ENCODE measurements around the gene ANXA11. TPM values are rescaled to one million over a fixed set of nuclear protein-coding genes. Genes with fewer than 3 reads are reported as not detected.
"Not testable (repeated sequence)": the region's sequence is repeated elsewhere in the genome, so short reads cannot be mapped to it uniquely, and the experiment has no call there.

The ANXA11 gene
- total RNA-seq, 1 donor from 2014 or later, result 122 TPM

DNA sequence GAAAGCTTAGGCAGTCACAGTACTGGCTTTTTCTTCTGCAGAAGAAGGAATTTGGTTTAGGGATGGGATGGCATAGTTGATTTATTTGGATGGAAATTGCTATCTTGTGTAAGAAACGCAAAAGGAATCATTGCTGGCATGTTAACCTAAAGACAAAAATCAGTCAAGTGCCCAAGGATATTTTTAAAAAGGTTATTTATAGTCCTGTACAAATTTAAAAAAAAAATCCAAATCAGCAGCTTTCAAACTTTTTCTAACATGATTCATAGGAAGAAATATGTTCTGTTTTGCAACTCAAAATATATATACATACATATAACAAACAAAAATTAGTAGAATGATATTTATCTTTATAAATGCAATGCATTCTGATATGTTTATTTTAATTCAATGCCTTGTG, 28.5 kb upstream of the ANXA11 start:
- H3K36me3 Mint-ChIP-seq (ENCODE audit: low read depth, unreplicated experiment); H2AFZ ChIP-seq (ENCODE audit: low read depth, low read length); H3K27me3 ChIP-seq (ENCODE audit: insufficient read depth, low read length); H3K27me3 Mint-ChIP-seq (ENCODE audit: low read depth, unreplicated experiment); H3K4me2 ChIP-seq (ENCODE audit: low read length); H3K27ac ChIP-seq (ENCODE audit: low read depth, low read length); H3K9ac ChIP-seq (ENCODE audit: low read length); H3K9me3 Mint-ChIP-seq (ENCODE audit: unreplicated experiment); FAIRE-seq; H3K9me3 ChIP-seq (ENCODE audit: insufficient read depth, low read depth, low read length); H3K4me3 ChIP-seq (ENCODE audit: insufficient read depth, low read depth, low read length); DNase-seq (ENCODE audit: low read depth); H3K36me3 ChIP-seq (ENCODE audit: insufficient read depth, low read length); H4K20me1 ChIP-seq (ENCODE audit: insufficient read depth, low read length); H3K4me3 Mint-ChIP-seq (ENCODE audit: unreplicated experiment); H3K79me2 ChIP-seq (ENCODE audit: insufficient read depth, low read length); H3K27ac Mint-ChIP-seq (ENCODE audit: unreplicated experiment); H3K4me1 Mint-ChIP-seq (ENCODE audit: low read depth, unreplicated experiment); H3K4me1 ChIP-seq (ENCODE audit: insufficient read depth, low read length): not testable (repeated sequence)

DNA sequence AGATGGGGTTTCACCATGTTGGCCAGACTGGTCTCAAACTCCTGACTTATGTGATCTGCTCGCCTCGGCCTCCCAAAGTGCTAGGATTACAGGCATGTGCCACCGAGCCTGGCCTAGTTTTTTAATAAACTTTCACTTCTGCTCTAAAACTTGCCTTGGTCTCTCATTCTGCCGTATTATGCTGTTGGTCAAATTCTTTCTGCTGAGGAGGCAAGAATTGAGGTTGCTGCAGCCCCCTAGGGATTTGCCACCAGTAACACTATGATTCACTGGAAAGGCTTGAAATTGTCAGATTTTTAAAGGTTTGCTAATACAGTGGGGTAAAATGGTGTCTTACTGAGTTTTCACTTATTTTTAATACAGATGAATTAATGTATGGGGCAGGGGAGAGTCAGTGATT, 21.4 kb upstream of the ANXA11 start:
- not testable (repeated sequence) for H3K27me3 Mint-ChIP-seq (ENCODE audit: low read depth, unreplicated experiment); DNase-seq (ENCODE audit: low read depth); H3K36me3 ChIP-seq (ENCODE audit: insufficient read depth, low read length); H3K4me1 ChIP-seq (ENCODE audit: insufficient read depth, low read length); H2AFZ ChIP-seq (ENCODE audit: low read depth, low read length); H3K4me3 ChIP-seq (ENCODE audit: insufficient read depth, low read depth, low read length); H3K9ac ChIP-seq (ENCODE audit: low read length); H3K9me3 ChIP-seq (ENCODE audit: insufficient read depth, low read depth, low read length); FAIRE-seq; H3K9me3 Mint-ChIP-seq (ENCODE audit: unreplicated experiment); H3K4me2 ChIP-seq (ENCODE audit: low read length); H3K27ac ChIP-seq (ENCODE audit: low read depth, low read length); H3K4me1 Mint-ChIP-seq (ENCODE audit: low read depth, unreplicated experiment); H3K4me3 Mint-ChIP-seq (ENCODE audit: unreplicated experiment); H3K27me3 ChIP-seq (ENCODE audit: insufficient read depth, low read length); H3K79me2 ChIP-seq (ENCODE audit: insufficient read depth, low read length); H3K36me3 Mint-ChIP-seq (ENCODE audit: low read depth, unreplicated experiment); H4K20me1 ChIP-seq (ENCODE audit: insufficient read depth, low read length)
- peak overlapping the region; percentile 10 for H3K27ac Mint-ChIP-seq (ENCODE audit: unreplicated experiment)

DNA sequence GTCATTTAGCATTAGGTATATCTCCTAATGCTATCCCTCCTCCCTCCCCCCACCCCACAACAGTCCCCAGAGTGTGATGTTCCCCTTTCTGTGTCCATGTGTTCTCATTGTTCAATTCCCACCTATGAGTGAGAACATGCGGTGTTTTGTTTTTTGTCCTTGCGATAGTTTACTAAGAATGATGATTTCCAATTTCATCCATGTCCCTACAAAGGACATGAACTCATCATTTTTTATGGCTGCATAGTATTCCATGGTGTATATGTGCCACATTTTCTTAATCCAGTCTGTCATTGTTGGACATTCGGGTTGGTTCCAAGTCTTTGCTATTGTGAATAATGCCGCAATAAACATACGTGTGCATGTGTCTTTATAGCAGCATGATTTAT, 17.7 kb upstream of the ANXA11 start:
- not testable (repeated sequence) for H3K79me2 ChIP-seq (ENCODE audit: insufficient read depth, low read length); H2AFZ ChIP-seq (ENCODE audit: low read depth, low read length); H3K27ac Mint-ChIP-seq (ENCODE audit: unreplicated experiment); H3K4me1 Mint-ChIP-seq (ENCODE audit: low read depth, unreplicated experiment); H3K9me3 Mint-ChIP-seq (ENCODE audit: unreplicated experiment); H3K36me3 ChIP-seq (ENCODE audit: insufficient read depth, low read length); DNase-seq (ENCODE audit: low read depth); H3K27me3 Mint-ChIP-seq (ENCODE audit: low read depth, unreplicated experiment); H3K27me3 ChIP-seq (ENCODE audit: insufficient read depth, low read length); H3K36me3 Mint-ChIP-seq (ENCODE audit: low read depth, unreplicated experiment); H3K4me3 Mint-ChIP-seq (ENCODE audit: unreplicated experiment); FAIRE-seq; H3K4me2 ChIP-seq (ENCODE audit: low read length); H3K9ac ChIP-seq (ENCODE audit: low read length); H3K9me3 ChIP-seq (ENCODE audit: insufficient read depth, low read depth, low read length); H3K4me3 ChIP-seq (ENCODE audit: insufficient read depth, low read depth, low read length); H3K4me1 ChIP-seq (ENCODE audit: insufficient read depth, low read length); H4K20me1 ChIP-seq (ENCODE audit: insufficient read depth, low read length); H3K27ac ChIP-seq (ENCODE audit: low read depth, low read length)

DNA sequence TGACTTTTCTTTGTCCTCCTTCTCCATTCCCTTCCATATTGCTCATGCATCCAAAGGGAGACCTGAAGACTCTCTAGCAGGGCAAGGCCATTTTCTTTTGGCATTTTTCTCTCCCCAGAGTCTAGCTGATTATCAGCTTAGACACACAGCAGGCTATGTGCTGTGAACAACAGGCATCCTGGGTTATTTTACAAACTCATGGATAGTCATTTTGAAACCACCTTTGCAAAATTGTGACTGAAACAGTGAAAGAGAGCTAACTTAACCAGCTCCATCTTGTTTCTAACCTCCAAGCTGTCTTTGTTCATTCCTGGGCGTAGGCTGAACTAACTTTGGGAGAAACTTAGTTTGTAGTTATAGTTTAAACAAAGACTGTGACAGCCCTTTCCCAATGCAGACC, 13.5 kb upstream of the ANXA11 start:
- not testable (repeated sequence) for H3K27me3 Mint-ChIP-seq (ENCODE audit: low read depth, unreplicated experiment); H3K4me2 ChIP-seq (ENCODE audit: low read length); H3K4me1 Mint-ChIP-seq (ENCODE audit: low read depth, unreplicated experiment); H3K9ac ChIP-seq (ENCODE audit: low read length); H3K27ac ChIP-seq (ENCODE audit: low read depth, low read length); H3K9me3 ChIP-seq (ENCODE audit: insufficient read depth, low read depth, low read length); H3K4me3 ChIP-seq (ENCODE audit: insufficient read depth, low read depth, low read length); H3K79me2 ChIP-seq (ENCODE audit: insufficient read depth, low read length); H3K9me3 Mint-ChIP-seq (ENCODE audit: unreplicated experiment); H2AFZ ChIP-seq (ENCODE audit: low read depth, low read length); H3K27ac Mint-ChIP-seq (ENCODE audit: unreplicated experiment); H4K20me1 ChIP-seq (ENCODE audit: insufficient read depth, low read length); DNase-seq (ENCODE audit: low read depth); H3K36me3 Mint-ChIP-seq (ENCODE audit: low read depth, unreplicated experiment); FAIRE-seq; H3K4me1 ChIP-seq (ENCODE audit: insufficient read depth, low read length); H3K27me3 ChIP-seq (ENCODE audit: insufficient read depth, low read length); H3K36me3 ChIP-seq (ENCODE audit: insufficient read depth, low read length); H3K4me3 Mint-ChIP-seq (ENCODE audit: unreplicated experiment)

DNA sequence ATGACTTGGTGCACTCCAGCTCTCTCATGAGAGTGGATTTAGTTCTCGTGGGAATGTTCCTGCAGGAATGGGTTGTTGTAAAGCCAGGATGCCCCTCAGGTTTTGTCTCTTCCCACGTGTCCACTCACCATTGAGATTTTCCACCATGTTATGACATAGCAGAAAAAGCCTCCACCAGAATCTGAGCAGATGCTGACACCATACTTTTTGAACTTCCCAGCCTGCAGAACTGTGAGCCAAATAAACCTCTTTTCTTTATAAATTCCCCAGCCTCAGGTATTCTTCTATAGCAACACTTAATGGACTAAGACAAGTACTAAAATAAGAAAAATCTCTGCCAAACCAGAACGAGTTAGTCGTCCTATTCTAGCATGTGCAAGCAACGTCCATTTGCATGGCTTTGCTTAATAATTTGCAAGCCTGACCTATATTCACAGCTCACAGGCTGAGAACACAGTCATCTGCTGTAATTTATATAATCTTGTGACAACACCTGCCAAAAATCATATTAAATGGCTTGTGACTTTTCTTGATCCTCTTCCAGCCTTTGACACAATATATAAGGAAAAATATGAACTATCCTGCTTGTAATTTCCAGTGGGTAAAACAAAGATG, 9.1 kb upstream of the ANXA11 start:
- not testable (repeated sequence) for H3K27ac Mint-ChIP-seq (ENCODE audit: unreplicated experiment); H3K9ac ChIP-seq (ENCODE audit: low read length); H2AFZ ChIP-seq (ENCODE audit: low read depth, low read length); H4K20me1 ChIP-seq (ENCODE audit: insufficient read depth, low read length); H3K4me1 ChIP-seq (ENCODE audit: insufficient read depth, low read length); H3K27me3 Mint-ChIP-seq (ENCODE audit: low read depth, unreplicated experiment); H3K4me1 Mint-ChIP-seq (ENCODE audit: low read depth, unreplicated experiment); H3K4me3 ChIP-seq (ENCODE audit: insufficient read depth, low read depth, low read length); H3K4me2 ChIP-seq (ENCODE audit: low read length); H3K36me3 ChIP-seq (ENCODE audit: insufficient read depth, low read length); H3K36me3 Mint-ChIP-seq (ENCODE audit: low read depth, unreplicated experiment); H3K79me2 ChIP-seq (ENCODE audit: insufficient read depth, low read length); DNase-seq (ENCODE audit: low read depth); H3K27me3 ChIP-seq (ENCODE audit: insufficient read depth, low read length); H3K27ac ChIP-seq (ENCODE audit: low read depth, low read length); H3K9me3 ChIP-seq (ENCODE audit: insufficient read depth, low read depth, low read length); FAIRE-seq; H3K4me3 Mint-ChIP-seq (ENCODE audit: unreplicated experiment)
- peaks cover 10% of the 10 kb centered on the region for H3K9me3 Mint-ChIP-seq (ENCODE audit: unreplicated experiment)

DNA sequence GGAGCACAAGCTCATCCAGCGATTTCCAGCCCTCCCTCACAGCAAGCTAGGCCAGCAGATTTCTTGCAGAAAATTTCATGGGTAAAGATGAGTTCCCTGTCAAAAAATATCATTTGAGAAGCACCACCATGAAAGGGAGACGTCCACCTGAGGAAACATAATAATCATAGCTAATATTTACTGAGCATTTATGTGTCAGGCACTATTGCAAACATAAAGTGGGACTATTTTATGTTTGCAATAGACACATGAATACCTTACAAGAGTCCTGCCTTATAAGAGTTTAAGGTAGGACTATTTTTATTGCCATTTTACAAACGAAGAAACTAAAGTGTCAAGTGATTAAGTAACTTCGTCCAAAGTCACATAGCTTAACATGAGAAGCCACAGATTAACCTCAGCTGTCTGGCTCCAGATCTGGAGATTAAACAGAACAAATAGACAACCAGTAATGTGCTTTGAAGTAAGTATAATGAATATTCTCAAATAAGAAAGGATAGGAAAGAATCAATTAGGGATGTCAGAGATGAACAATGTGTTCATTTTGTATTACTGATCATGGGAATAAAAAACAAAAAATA, 7.3 kb upstream of the ANXA11 start:
- H3K27me3 Mint-ChIP-seq (ENCODE audit: low read depth, unreplicated experiment); H3K9ac ChIP-seq (ENCODE audit: low read length); H2AFZ ChIP-seq (ENCODE audit: low read depth, low read length); H3K36me3 ChIP-seq (ENCODE audit: insufficient read depth, low read length); H3K79me2 ChIP-seq (ENCODE audit: insufficient read depth, low read length); H3K4me3 ChIP-seq (ENCODE audit: insufficient read depth, low read depth, low read length); H3K9me3 ChIP-seq (ENCODE audit: insufficient read depth, low read depth, low read length); DNase-seq (ENCODE audit: low read depth); H3K27ac Mint-ChIP-seq (ENCODE audit: unreplicated experiment); FAIRE-seq; H3K4me3 Mint-ChIP-seq (ENCODE audit: unreplicated experiment); H3K4me1 Mint-ChIP-seq (ENCODE audit: low read depth, unreplicated experiment); H4K20me1 ChIP-seq (ENCODE audit: insufficient read depth, low read length); H3K36me3 Mint-ChIP-seq (ENCODE audit: low read depth, unreplicated experiment); H3K4me2 ChIP-seq (ENCODE audit: low read length); H3K4me1 ChIP-seq (ENCODE audit: insufficient read depth, low read length); H3K27me3 ChIP-seq (ENCODE audit: insufficient read depth, low read length); H3K27ac ChIP-seq (ENCODE audit: low read depth, low read length): not testable (repeated sequence)
- peaks cover 10% of the 10 kb centered on the region for H3K9me3 Mint-ChIP-seq (ENCODE audit: unreplicated experiment)

Data from astrocyte (in vitro differentiated cells and primary cell).